Middle frontal gyrus (tissue), 1 donor: ENCODE results near the gene TYR.
"Not testable (repeated sequence)": the region's sequence is repeated elsewhere in the genome, so short reads cannot be mapped to it uniquely, and the experiment has no call there.

Source experiments
- DNase-seq: peaks from one replicate; pipeline ENCODE4 v3.0.0-alpha.2; 2015; ENCODE audit warnings: low spot score; ENCODE audit errors: extremely low spot score

TYR gene

DNA sequence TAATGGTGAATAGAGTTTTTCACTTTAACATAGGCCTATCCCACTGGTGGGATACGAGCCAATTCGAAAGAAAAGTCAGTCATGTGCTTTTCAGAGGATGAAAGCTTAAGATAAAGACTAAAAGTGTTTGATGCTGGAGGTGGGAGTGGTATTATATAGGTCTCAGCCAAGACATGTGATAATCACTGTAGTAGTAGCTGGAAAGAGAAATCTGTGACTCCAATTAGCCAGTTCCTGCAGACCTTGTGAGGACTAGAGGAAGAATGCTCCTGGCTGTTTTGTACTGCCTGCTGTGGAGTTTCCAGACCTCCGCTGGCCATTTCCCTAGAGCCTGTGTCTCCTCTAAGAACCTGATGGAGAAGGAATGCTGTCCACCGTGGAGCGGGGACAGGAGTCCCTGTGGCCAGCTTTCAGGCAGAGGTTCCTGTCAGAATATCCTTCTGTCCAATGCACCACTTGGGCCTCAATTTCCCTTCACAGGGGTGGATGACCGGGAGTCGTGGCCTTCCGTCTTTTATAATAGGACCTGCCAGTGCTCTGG, at the start of gene TYR:
Gene TYR (plus strand): TSS at position 185 of the 541 bp plus-strand sequence. CDS start 79 bp downstream, at position 264.
- DNase-seq, result no peak

DNA sequence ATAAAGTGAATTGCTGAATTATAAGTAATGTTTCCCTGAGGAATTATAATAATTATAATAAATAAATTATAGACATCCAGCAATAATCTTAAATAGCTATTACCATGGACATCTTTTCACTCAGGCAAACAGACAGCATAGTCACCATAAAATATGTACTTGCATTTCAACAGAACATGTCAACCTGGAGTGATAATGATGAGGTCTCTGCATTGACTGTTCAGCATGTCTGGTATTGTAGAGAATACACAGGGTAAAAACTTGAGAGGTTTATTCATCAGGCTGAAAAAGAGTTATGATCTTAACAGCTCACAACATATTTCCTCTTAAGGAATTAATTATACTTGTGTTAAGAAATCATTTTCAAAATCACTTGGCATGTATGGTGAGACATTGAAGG, 41.1 kb upstream of the TYR start:
- no peak for DNase-seq

DNA sequence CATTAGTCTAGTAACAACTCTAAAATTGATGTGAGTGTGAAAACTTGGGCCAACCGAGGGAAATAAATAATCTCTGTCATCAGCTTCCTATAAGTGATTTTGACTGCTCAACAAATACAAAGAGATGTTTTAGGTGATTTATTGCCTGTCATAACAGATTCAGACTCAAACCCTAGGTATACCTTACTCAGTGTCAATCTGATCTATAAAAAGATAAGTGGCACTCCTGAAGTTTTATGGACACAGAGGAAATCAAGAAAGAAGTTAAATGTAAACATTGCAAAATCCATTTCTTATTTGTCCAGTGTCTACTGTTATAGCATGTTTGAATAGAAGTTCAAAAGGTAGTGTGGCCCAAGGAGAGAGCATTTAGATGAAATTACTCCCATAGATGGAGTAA, 30.4 kb upstream of the TYR start:
- no peak for DNase-seq

DNA sequence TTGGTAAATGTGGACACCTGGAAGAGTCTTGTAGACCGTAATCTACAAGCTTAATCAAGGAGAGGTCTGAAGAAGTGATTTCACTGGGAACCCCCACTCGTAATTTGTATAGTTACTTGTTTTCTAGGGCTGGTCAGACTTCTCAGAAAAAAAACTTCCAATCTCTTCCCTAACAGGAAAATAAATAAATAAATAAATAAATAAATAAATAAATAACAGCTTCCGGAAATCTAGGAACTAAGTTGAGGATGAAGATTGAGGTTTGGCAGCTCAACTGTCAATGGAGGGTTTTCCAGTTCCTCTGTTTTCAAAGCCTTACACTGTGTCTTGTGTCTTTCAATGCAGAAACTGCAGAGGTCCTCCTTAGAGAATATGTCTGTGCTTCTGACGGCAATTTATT, 17.7 kb upstream of the TYR start:
- DNase-seq, result no peak

DNA sequence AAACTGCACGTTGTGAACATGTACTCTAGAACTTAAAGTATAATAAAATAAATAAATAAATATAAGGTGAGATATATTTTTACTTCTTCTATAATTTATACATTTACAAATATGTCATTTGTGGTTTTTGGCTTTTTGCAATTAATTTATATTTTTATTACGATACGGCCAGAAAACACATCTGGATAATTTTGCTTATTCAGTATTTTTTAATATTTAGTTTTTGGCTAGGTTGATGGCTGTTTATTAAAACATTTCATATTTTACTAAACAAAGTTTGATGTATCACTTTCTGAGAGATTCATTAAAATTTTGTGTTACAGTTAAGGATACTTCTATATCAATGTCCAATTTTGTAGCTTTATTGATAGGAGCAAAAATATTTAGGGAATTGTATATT, 15.7 kb upstream of the TYR start:
- DNase-seq, result no peak

DNA sequence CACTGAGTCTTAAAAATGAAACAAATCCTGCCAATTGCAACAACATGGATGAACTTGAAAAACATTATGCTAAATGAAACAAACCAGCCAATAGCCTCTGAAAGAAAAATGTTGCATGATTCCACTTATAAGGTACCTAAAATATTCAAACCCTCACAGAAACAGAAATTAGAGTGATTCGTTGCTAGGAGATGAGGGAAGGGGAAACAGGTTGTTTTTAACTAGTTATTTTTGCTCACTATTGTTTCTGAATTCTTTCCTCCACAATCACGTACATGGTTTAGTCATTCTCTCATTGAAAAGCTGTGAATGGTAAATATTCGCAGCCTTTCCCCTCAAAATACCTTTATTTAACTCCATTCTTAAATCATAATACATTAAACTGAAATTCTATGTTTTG, 14.0 kb upstream of the TYR start:
- DNase-seq, result no peak

DNA sequence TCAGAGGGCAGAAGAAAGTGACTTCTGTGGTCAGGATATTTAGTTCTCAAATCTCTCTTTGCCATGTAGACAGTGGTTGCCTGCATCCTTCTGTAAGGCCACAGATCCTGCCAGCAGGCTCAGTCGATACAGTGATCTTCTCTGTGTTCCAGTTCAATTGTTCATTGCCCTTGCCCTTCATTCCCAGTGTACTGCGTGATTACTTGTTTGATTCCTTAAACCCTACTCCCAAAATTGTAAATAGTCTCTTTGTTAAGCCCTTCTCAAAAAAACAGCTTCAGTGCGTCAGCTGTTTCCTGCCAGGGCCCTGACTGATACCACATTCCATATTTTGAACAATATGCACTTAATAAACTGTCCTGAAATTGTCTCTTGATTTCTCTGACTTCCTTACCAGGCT, 9.3 kb upstream of the TYR start:
- DNase-seq, result no peak

DNA sequence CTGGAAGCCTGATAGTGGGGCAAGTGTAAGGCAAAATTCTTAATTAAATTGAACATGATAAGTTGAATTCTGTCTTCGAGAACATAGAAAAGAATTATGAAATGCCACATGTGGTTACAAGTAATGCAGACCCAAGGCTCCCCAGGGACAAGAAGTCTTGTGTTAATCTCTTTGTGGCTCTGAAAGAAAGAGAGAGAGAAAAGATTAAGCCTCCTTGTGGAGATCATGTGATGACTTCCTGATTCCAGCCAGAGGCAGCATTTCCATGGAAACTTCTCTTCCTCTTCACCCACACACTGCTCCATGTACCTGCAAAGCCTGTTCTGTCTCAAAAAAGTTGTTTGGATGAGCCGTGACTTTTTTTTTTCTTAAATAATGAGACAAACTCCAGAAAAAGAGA, 1.9 kb upstream of the TYR start:
- no peak for DNase-seq

DNA sequence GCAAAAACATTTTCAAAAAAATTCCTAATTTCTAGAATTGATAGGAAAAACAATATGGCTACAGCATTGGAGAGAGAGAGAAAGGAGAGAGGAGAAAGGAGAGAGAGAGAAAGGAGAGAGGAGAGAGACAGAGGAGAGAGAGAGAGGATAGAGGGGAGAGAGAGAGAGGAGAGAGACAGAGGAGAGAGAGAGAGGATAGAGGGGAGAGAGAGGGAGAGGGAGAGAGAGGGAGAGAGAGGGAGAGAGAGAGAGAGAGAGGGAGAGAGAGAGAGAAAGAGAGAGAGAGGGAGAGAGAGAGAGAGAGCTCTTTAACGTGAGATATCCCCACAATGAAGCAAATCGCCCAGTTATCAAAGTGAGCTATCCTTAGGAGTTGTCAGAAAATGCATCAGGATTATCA, 737 bp upstream of the TYR start:
- DNase-seq, result no peak

DNA sequence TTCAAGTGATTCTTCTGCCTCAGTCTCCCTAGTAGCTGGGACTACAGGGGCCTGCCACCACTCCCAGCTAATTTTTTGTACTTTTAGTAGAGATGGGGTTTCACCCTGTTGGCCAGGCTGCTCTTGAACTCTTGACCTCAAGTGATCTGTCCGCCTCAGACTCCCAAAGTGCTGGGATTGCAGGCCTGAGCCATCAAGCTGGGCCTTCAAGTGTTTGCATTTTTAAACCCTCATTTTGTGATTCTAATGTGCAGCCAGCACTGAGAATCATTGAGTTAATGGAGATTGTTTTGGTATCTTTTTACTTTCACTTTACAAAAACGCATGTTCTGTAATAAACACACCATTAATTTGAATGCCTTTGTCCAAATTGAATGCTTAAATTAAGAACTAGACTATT, 3.4 kb downstream of the TYR start:
- no peak for DNase-seq

DNA sequence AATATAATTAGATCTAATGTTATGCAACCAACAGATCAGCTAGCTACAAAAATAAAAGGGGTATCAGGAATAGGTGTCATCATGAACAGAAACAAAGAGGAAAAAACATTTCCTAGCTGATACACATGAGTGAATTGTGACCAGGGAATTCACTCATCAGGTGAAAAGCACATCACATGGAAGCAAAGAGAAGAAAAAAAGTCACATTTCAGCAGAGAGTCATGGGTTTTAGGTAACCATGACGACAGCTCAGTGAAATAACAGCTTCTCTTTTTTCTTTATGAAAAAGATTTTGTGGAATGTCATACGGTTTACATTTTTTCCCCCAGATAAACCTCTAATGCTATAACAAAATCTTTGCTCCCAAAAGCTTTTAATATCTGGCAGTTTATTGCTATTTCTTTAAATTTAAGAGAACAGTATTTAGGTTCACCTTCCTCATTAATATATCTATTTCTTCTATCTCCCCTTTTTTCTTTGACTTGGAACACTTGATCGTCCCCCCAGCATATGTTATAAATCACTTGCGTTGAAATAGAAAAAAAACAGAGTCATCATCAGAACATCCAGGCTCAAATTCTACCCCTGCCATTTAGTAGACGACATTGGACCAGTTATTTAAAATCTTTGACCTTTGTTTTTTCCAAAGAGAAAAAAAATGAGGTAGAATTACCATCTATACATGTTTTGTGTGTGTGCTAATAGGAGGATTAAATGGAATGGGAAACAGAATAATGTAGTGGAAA, 5.3 kb downstream of the TYR start:
- DNase-seq, result no peak

DNA sequence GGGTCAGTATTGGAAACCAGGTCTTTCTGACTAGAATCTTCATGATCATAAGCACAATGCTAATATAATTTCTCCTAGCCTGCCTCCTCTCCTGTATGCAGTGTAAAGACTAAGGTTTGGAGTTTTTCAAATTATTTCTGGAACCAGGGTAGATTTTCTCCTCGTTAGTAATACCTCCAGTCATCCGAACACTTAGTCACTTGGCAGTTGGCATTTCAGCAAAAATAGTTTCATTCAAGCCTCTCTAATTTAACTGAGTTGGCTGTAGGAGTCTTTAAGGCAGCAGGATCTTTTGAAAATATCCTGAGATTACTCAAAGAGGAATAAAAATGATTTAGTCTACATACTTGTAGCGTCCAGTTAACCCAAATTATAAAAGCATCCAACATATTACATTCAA, 6.3 kb downstream of the TYR start:
- DNase-seq, result no peak

DNA sequence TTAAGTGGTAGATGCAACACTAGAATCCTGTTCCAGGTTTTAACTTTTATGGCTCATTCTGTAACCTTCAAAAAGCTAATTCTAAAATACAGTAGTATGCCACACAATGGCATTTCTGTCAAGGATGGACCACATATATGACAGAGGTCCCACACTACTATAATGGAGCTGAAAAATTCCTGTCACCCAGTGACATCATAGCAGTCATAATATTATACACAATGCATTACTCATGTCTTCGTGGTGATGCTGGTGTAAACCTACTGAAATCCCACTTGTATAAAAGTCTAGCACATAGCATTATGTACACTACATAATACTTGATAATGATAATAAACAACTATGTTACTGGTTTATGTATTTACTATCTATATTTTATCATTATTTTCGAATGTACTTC, 12.1 kb downstream of the TYR start:
- no peak for DNase-seq

DNA sequence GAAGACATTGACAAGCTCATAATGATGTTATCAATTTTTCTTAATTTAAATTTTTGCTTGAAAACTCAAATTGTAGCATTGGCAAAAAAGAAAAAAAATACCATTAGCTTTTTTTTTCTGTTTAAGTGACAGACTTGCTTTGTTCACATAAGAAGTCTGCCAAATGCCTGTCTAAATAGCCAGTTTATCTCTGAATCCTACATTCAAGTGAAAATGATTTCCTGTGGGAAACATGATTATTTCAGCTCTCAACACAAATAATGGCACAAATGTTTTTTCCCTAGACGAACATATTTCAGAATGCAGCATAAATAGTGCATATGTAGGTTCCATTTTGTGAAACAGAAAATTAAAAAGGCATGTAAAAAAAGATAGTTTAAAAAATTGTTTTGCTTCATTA, 23.5 kb downstream of the TYR start:
- no peak for DNase-seq

DNA sequence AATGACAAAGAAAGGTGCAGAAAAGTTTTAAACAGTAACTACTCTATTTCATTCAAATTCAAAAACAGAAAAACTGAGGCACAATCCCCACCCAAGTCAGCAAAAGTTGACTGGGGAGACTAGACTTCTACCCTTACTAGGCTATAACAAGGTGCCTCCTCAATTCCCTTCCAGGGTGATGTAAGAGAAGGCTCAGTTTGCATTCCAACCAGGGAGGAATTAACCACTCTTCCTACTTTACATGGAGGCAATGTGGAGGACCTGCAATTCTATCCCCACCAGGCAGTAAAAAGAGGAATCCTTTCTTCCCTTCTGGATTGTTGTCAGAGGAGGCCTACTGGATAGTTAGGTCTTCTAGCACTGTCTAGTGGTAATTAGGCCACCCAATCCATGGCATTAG, 26.1 kb downstream of the TYR start:
- DNase-seq, result no peak

DNA sequence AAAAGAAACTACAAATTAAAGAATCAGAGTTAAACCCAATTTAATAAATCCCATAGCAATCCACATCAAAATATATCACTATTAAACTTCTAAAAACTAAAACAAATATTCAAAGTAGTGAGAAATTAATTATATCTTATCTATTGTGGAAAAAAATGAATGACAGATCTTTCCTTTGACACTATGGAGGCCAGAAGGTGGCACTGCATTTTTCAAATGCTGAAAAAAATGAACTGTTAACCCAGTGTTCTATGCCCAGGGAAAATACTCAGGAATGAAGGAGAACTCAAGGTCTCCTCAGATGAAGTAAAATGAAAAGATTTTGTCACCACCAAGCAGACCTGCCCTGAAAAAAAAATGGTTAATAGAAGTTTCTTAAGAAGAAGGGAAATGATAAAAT, 27.7 kb downstream of the TYR start:
- no peak for DNase-seq

DNA sequence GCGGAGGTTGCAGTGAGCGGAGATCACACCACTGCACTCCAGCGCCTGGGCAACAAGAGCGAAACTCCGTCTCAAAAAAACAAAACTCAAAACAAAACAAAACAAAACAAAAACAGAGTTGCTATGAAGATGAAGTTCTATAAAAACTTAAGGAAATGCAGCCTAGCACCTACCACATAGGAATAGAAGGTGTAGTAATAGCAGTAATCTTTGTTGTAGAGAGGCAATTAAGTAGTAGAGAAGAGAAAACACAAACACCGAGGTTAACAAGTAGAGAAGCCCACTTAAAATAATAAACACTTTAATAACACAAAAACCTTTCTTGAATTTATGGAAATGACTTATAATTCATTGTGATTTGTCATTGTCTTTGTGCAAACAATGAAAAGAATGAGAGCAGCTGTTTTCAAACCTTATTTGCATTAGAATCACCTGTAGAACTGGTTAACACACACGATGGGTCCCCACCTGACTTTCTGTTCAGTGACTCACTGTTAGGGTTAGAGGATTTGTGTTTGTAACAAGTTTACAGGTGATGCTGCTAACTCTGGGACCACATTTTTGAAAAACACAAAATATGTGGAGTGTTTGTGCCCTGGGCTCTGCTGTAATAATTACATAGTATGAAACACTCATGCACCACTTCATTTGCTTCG, 43.1 kb downstream of the TYR start:
- DNase-seq, result no peak

DNA sequence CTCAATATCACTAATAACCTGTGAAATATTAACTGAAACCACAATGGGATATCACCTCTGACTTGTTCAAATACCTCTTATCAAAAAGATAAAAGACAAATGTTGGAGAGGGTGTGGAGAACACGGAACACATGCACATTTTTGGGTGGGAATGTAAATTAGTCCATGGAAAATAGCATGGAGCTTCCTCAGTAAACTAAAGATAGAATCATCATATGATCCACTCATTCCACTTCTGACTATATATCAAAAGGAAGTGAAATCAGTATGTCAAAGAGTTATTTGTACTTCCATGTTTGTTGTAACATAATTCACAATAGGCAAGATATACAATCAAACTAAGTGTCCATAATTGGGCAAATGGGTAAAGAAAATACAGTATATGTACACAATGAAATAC, 57.4 kb downstream of the TYR start:
- DNase-seq, result no peak

DNA sequence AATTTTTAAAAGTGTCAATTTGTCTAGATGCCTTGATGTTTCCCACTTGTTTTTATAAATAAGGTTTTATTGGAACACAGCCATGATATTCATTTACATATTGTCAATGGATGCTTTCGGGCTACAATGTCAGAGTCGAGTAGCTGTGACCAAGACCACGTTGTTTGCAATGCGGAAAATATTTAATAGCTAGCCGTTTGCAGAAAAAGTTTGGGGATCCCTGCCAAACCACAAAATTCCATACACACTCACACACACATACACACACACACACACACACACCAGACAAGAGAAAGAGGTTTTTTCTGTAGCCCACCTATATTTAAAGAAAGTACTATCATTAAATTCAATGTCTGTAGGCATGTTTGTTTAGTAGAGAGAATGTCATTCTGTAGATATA, 58.3 kb downstream of the TYR start:
- DNase-seq, result no peak

DNA sequence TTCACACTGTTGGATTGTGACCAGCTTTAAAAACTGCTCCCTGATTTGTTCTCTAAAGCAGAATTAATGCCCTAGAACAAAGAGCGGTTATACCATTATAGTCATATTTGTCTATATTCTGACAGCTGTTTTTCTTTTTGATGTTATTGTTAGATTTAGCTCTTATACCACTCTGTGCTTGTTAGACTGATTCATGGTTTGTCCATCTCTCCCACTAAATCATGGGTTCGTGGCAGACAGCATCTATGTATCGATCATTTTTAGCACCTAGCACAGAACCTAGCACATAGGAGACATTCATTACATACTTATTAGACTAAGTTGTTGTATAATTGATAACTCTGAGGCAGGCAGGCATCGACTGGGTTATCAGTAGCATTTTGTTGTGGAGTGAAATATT, 69.3 kb downstream of the TYR start:
- DNase-seq, result not testable (repeated sequence)

DNA sequence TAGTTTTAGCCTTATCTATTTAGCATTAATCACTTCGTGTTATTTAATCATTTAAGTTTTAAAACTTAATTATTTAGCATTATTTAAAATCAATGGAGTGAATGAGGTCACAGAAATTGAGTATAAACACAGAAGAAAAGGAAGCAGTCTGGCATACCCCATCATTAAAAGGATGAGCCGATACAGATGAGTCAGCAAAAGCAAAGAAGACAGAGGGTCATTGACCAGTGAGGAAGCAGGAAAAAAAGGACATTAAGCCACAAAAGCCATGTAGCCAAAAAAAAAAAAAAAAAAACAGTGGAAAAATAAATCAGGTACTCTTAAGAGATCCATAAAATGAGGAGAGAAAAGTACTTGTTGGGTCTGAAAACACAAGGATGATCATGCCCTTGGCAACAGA, 71.5 kb downstream of the TYR start:
- no peak for DNase-seq

DNA sequence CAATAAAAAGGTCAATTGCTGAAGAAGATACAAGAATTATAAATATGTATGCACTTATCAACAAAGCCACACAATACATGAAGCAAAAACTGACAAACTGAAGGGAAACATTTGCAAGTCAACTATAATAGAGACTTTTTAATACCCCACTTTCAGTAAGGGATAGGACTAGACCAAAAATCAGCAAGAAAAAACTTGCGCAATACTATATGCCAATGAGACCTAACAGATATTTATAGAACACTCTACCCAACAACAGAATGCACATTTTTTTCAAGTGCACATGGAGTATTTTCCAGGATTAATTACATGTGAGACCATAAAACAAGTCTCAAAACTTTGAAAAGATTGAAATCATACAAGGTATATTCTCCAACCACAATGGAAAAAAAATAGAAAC, 83.8 kb downstream of the TYR start:
- DNase-seq, result not testable (repeated sequence)

DNA sequence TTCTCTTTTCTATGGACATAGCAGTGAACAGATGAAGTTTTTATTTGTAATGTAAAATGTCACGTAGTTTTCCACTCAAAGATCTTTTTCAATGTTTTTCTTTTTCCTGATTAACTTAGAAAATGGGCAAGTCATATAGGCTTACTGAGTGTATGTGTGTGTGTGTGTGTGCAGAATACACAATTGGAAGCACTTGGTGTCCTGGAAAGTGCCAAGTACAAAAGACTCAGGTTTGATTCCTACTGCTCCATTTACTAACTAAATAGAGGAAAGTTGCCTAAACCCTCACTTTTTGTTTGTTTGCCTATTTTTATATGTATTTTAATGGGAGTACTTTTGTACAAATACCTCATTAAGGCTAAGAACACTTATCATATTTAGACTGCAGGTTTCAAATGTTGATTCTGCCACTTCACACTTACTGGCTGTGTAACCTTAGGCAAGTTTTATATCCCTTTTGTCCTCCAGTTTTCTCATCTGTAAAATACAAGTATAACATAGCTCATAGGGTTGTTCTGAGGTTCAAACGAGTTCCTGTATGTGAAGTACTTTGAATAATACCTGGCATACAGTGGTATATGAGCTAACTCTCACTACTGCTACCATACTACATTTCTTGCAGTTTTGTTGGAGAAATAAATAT, 90.1 kb downstream of the TYR start:
- DNase-seq, result no peak
